Stomach (tissue), 9 donors: ENCODE results near the gene MAP2K1. TPM values are rescaled to one million over a fixed set of nuclear protein-coding genes. Genes with fewer than 3 reads are reported as not detected.
"Not testable (repeated sequence)": the region's sequence is repeated elsewhere in the genome, so short reads cannot be mapped to it uniquely, and the experiment has no call there.

Source experiments
- DNase-seq, 2 donors: peaks; one replicate each; pipeline versions ENCODE4 v3.0.0 to v3.0.0-alpha.2; 2013 to 2019
- H3K27ac ChIP-seq, 5 donors: fragments of 200-600 bp in 4 of 5; sonication (generic) in 4 of 5; one replicate each; pipeline ENCODE4 v1.5.1; 2013 to 2019; ENCODE audit warnings: mild to moderate bottlenecking in 1 of 5, moderate library complexity in 1 of 5
- H3K27me3 ChIP-seq, 3 donors: fragments of 200-600 bp; sonication (generic); one replicate each; pipeline ENCODE4 v1.5.1; 2017 to 2019; ENCODE audit warnings: mixed run types in 1 of 3
- H3K36me3 ChIP-seq, 4 donors: fragments of 200-600 bp; sonication (generic); 1 replicate in 3 of 4; 2 replicates in 1 of 4; pipeline ENCODE4 v1.5.1; 2016 to 2019
- H3K4me1 ChIP-seq, 4 donors: fragments of 200-600 bp; sonication (generic); one replicate each; pipeline ENCODE4 v1.5.1; 2016 to 2019
- H3K4me3 ChIP-seq, 4 donors: fragments of 200-600 bp; sonication (generic) in 3 of 4; one replicate each; pipeline ENCODE4 v1.5.1; 2016 to 2019; ENCODE audit warnings: mild to moderate bottlenecking in 1 of 4
- H3K9me3 ChIP-seq, 4 donors: fragments of 200-600 bp; sonication (generic); one replicate each; pipeline ENCODE4 v1.5.1; 2016 to 2019
- CTCF ChIP-seq, 7 experiments: fragments of 450-650 bp in 4 of 7; fragments of 200-600 bp in 3 of 7; sonication (generic) in 3 of 7; IDR thresholded peaks; one replicate each; pipeline ENCODE4 v1.5.1; 2016 to 2019; ENCODE audit warnings: antibody characterized with exemption in 7 of 7, control low read depth in 2 of 7, mild to moderate bottlenecking in 1 of 7
- EP300 ChIP-seq: sonication (generic); formaldehyde crosslinking; IDR thresholded peaks from one replicate; pipeline ENCODE4 v1.6.1; 2017; ENCODE audit warnings: antibody characterized with exemption
- POLR2A ChIP-seq, 4 donors: fragments of 450-650 bp; IDR thresholded peaks; one replicate each; pipeline ENCODE4 v1.6.1; 2016; ENCODE audit warnings: antibody characterized with exemption in 4 of 4, control low read depth in 2 of 4, mild to moderate bottlenecking in 1 of 4, moderate library complexity in 1 of 4
- POLR2AphosphoS5 ChIP-seq, 3 donors: sonication (generic); formaldehyde crosslinking; IDR thresholded peaks; one replicate each; pipeline ENCODE4 v1.6.1; 2016; ENCODE audit warnings: antibody characterized with exemption in 3 of 3
- WGBS, 5 donors: extraction: QIAGEN DNeasy Blood & Tissue Kit in 3 of 5; methylation state at CpG; one replicate each; pipeline versions ENCODE4 v1.1.5 to v1.1.7; 2013 to 2018; 5-methylcytosine and 5-hydroxymethylcytosine counted together
- intact Hi-C: fragments of 100-400 bp; cut with DNase I; formaldehyde crosslinking; loops from one replicate; pipeline ENCODE4 v1.15.1; 2023; ENCODE audit warnings: low total_unique reads
- polyA plus RNA-seq, 3 donors: library from polyadenylated mRNA; stranded (reverse); fragments of 200-250 nt; gene quantifications; one replicate each; pipeline ENCODE4 v1.2.3, GENCODE V29; 2013
- total RNA-seq, 5 donors: library from RNA; depleted of rRNA; stranded (reverse); fragments of >200 nt; gene quantifications; one replicate each; pipeline versions ENCODE4 v1.1.0 to v1.2.3, GENCODE V29; 2014 to 2016
- donor health status: healthy with polysubstance abuse.
- donor health status: Bipolar disorder and iron deficiency.
- donor health status: healthy.

Gene MAP2K1
- total and polyA plus RNA-seq, 8 donors = 20.1 to 123 (median 26.0) TPM

GRCh38 chr15:66467162-66468040, 80.7 kb downstream of the MAP2K1 start:
- H3K27ac ChIP-seq, H3K4me1 ChIP-seq, DNase-seq, H3K4me3 ChIP-seq, H3K27me3 ChIP-seq, intact Hi-C loops, H3K9me3 ChIP-seq: not testable (repeated sequence)
- H3K36me3 ChIP-seq = peaks cover 5 to 14% (median 8%) of the 10 kb centered on the region in 4 donors
- WGBS, 5 donors = 90 to 97% (median 94%) methylated on average over 11 of the region's 11 CpGs

- WGBS, 5 donors = 79 to 89% (median 86%) methylated on average over 4 of the region's 4 CpGs
- H3K27me3 ChIP-seq, H3K36me3 ChIP-seq, H3K27ac ChIP-seq, H3K4me3 ChIP-seq, DNase-seq, H3K9me3 ChIP-seq, intact Hi-C loops: not testable (repeated sequence)
- H3K4me1 ChIP-seq = peaks cover 0 to 13% (median 5%) of the 10 kb centered on the region in 4 donors
Observed at GRCh38 chr15:66470825-66471224, 84.1 kb downstream of the MAP2K1 start.

GRCh38 chr15:66472176-66472999, 85.7 kb downstream of the MAP2K1 start:
- Histone ChIP-seq H3K4me1 (peaks cover 0 to 13% (median 5%) of the 10 kb centered on the region in 4 donors), H3K27ac (peak overlapping the region in 1 of 5 donors; percentile 27), H3K9me3 (no peaks in the 10 kb centered on the region), H3K36me3 (peaks cover 0 to 5% (median 0%) of the 10 kb centered on the region in 4 donors), H3K27me3 (no peaks in the 10 kb centered on the region), H3K4me3 (no peak overlapping the region)
- 57 to 68% (median 64%) methylated on average over 8 of the region's 8 CpGs for WGBS, 5 donors
- no peak for TF ChIP-seq POLR2A (IDR thresholded peaks at IDR 0.05)
- peak in 1 of 2 donors; percentile 69 for DNase-seq
- intact Hi-C loops = no loop called here

- Histone ChIP-seq H3K4me1 (peaks cover 0 to 13% (median 5%) of the 10 kb centered on the region in 4 donors), H3K4me3 (no peak overlapping the region), H3K27ac (no peak overlapping the region), H3K36me3 (peaks cover 0 to 8% (median 0%) of the 10 kb centered on the region in 4 donors), H3K9me3 (no peaks in the 10 kb centered on the region), H3K27me3 (no peaks in the 10 kb centered on the region)
- TF ChIP-seq EP300 = no peak
- no peak for TF ChIP-seq CTCF (IDR thresholded peaks at IDR 0.05)
- 85 to 97% (median 87%) methylated on average over 2 of the region's 2 CpGs for WGBS, 5 donors
- intact Hi-C loops = no loop called here
- DNase-seq = no peak
Observed at GRCh38 chr15:66474135-66474534, 87.4 kb downstream of the MAP2K1 start.

GRCh38 chr15:66474963-66475362, 88.3 kb downstream of the MAP2K1 start:
- Histone ChIP-seq H3K27ac (no peak overlapping the region), H3K9me3 (no peaks in the 10 kb centered on the region), H3K36me3 (peaks cover 0 to 8% (median 0%) of the 10 kb centered on the region in 4 donors), H3K4me1 (peaks cover 0 to 13% (median 5%) of the 10 kb centered on the region in 4 donors), H3K27me3 (no peaks in the 10 kb centered on the region), H3K4me3 (no peak overlapping the region)
- TF ChIP-seq CTCF (IDR thresholded peaks at IDR 0.05) (no peak), POLR2AphosphoS5 (IDR thresholded peaks at IDR 0.05) (no peak), POLR2A (IDR thresholded peaks at IDR 0.05) (no peak), EP300 (no peak)
- intact Hi-C loops = no loop called here
- DNase-seq = no peak
- WGBS, 5 donors = 94 to 98% (median 97%) methylated on average over 3 of the region's 3 CpGs
